ENCODE results near the gene LMNTD1. TPM values are rescaled to one million over a fixed set of nuclear protein-coding genes. Genes with fewer than 3 reads are reported as not detected.

Gene LMNTD1
- total RNA-seq, 1 donor from 2014 or later = not detected

GRCh38 chr12:25578411-25579143 is 25.5 kb upstream of the LMNTD1 start:
- H3K4me1 Mint-ChIP-seq = no peaks in the 10 kb centered on the region
- no peak for DNase-seq
- intact Hi-C loops (cut with micrococcal nuclease) = no loop called here
- H3K36me3 Mint-ChIP-seq (ENCODE audit: low read depth) = no peaks in the 10 kb centered on the region
- no peak overlapping the region for H3K4me3 Mint-ChIP-seq
- H3K27me3 Mint-ChIP-seq = peaks cover 4% of the 10 kb centered on the region
- H3K27ac Mint-ChIP-seq = no peak overlapping the region
- H3K9me3 Mint-ChIP-seq = peaks cover 7% of the 10 kb centered on the region

- Mint-ChIP-seq H3K9me3 (peaks cover 10% of the 10 kb centered on the region), H3K27me3 (peaks cover 7% of the 10 kb centered on the region)
These were observed 21.7 kb upstream of the LMNTD1 start for GRCh38 chr12:25574761-25575160.

GRCh38 chr12:25573346-25573745 is 20.3 kb upstream of the LMNTD1 start:
- Mint-ChIP-seq H3K27ac (no peak overlapping the region), H3K27me3 (peaks cover 7% of the 10 kb centered on the region), H3K4me1 (no peaks in the 10 kb centered on the region), H3K36me3 (ENCODE audit: low read depth) (no peaks in the 10 kb centered on the region), H3K4me3 (no peak overlapping the region), H3K9me3 (peaks cover 15% of the 10 kb centered on the region)
- no peak for DNase-seq
- intact Hi-C loops (cut with micrococcal nuclease) = no loop called here

More at GRCh38 chr12:25574761-25575160, 21.7 kb upstream of the LMNTD1 start:
- Mint-ChIP-seq H3K4me3 (no peak overlapping the region), H3K36me3 (ENCODE audit: low read depth) (no peaks in the 10 kb centered on the region), H3K27ac (no peak overlapping the region), H3K4me1 (no peaks in the 10 kb centered on the region)
- intact Hi-C loops (cut with micrococcal nuclease) = no loop called here
- no peak for DNase-seq

GRCh38 chr12:25570418-25570817 is 17.3 kb upstream of the LMNTD1 start:
- Mint-ChIP-seq H3K27ac (no peak overlapping the region), H3K4me3 (no peak overlapping the region), H3K9me3 (peaks cover 8% of the 10 kb centered on the region), H3K4me1 (no peaks in the 10 kb centered on the region), H3K36me3 (ENCODE audit: low read depth) (no peaks in the 10 kb centered on the region), H3K27me3 (peaks cover 3% of the 10 kb centered on the region)
- intact Hi-C loops (cut with micrococcal nuclease) = no loop called here
- DNase-seq = peak; percentile 24

GRCh38 chr12:25566202-25566949 is 13.3 kb upstream of the LMNTD1 start:
- no peaks in the 10 kb centered on the region for H3K36me3 Mint-ChIP-seq (ENCODE audit: low read depth)
- no peak overlapping the region for H3K4me3 Mint-ChIP-seq
- peaks cover 8% of the 10 kb centered on the region for H3K9me3 Mint-ChIP-seq
- H3K27ac Mint-ChIP-seq = no peak overlapping the region
- H3K4me1 Mint-ChIP-seq = no peaks in the 10 kb centered on the region
- no peak for DNase-seq
- intact Hi-C loops (cut with micrococcal nuclease) = no loop called here
- H3K27me3 Mint-ChIP-seq = peaks cover 7% of the 10 kb centered on the region

- peaks cover 10% of the 10 kb centered on the region for H3K27me3 Mint-ChIP-seq
- peaks cover 3% of the 10 kb centered on the region for H3K4me1 Mint-ChIP-seq
- H3K27ac Mint-ChIP-seq = no peak overlapping the region
- no peaks in the 10 kb centered on the region for H3K36me3 Mint-ChIP-seq (ENCODE audit: low read depth)
- peaks cover 3% of the 10 kb centered on the region for H3K9me3 Mint-ChIP-seq
- no peak overlapping the region for H3K4me3 Mint-ChIP-seq
- no peak for DNase-seq
- intact Hi-C loops (cut with micrococcal nuclease) = no loop called here
These were observed 5.5 kb upstream of the LMNTD1 start for GRCh38 chr12:25558586-25558985.

- DNase-seq = peak; percentile 66
- Mint-ChIP-seq H3K4me3 (no peak overlapping the region), H3K9me3 (peaks cover 3% of the 10 kb centered on the region), H3K27ac (no peak overlapping the region), H3K27me3 (peaks cover 10% of the 10 kb centered on the region), H3K36me3 (ENCODE audit: low read depth) (no peaks in the 10 kb centered on the region), H3K4me1 (peaks cover 3% of the 10 kb centered on the region)
- intact Hi-C loops (cut with micrococcal nuclease) = no loop called here
These were observed 4.8 kb upstream of the LMNTD1 start for GRCh38 chr12:25557830-25558436.

GRCh38 chr12:25556153-25556552 is 3.1 kb upstream of the LMNTD1 start:
- no peak overlapping the region for H3K4me3 Mint-ChIP-seq
- H3K9me3 Mint-ChIP-seq = peaks cover 3% of the 10 kb centered on the region
- peaks cover 4% of the 10 kb centered on the region for H3K27me3 Mint-ChIP-seq
- H3K4me1 Mint-ChIP-seq = peaks cover 3% of the 10 kb centered on the region
- intact Hi-C loops (cut with micrococcal nuclease) = no loop called here
- DNase-seq = no peak
- H3K36me3 Mint-ChIP-seq (ENCODE audit: low read depth) = no peaks in the 10 kb centered on the region
- no peak overlapping the region for H3K27ac Mint-ChIP-seq

GRCh38 chr12:25552681-25553080 is 402 bp downstream of the LMNTD1 start:
- Mint-ChIP-seq H3K4me3 (no peak overlapping the region), H3K27ac (no peak overlapping the region), H3K36me3 (ENCODE audit: low read depth) (no peaks in the 10 kb centered on the region), H3K4me1 (no peaks in the 10 kb centered on the region), H3K9me3 (peaks cover 3% of the 10 kb centered on the region), H3K27me3 (peaks cover 9% of the 10 kb centered on the region)
- intact Hi-C loops (cut with micrococcal nuclease) = no loop called here
- no peak for DNase-seq

GRCh38 chr12:25550186-25550585 is 2.9 kb downstream of the LMNTD1 start:
- H3K9me3 Mint-ChIP-seq = peaks cover 3% of the 10 kb centered on the region
- no peaks in the 10 kb centered on the region for H3K36me3 Mint-ChIP-seq (ENCODE audit: low read depth)
- H3K4me3 Mint-ChIP-seq = no peak overlapping the region
- no peak overlapping the region for H3K27ac Mint-ChIP-seq
- intact Hi-C loops (cut with micrococcal nuclease) = no loop called here
- H3K4me1 Mint-ChIP-seq = no peaks in the 10 kb centered on the region
- peaks cover 15% of the 10 kb centered on the region for H3K27me3 Mint-ChIP-seq
- no peak for DNase-seq

GRCh38 chr12:25549120-25549519 is 4.0 kb downstream of the LMNTD1 start:
- Mint-ChIP-seq H3K27me3 (peaks cover 15% of the 10 kb centered on the region), H3K4me1 (no peaks in the 10 kb centered on the region), H3K9me3 (no peaks in the 10 kb centered on the region), H3K27ac (no peak overlapping the region), H3K36me3 (ENCODE audit: low read depth) (no peaks in the 10 kb centered on the region), H3K4me3 (no peak overlapping the region)
- DNase-seq = no peak
- intact Hi-C loops (cut with micrococcal nuclease) = no loop called here

GRCh38 chr12:25546318-25546717 is 6.8 kb downstream of the LMNTD1 start:
- intact Hi-C loops (cut with micrococcal nuclease) = no loop called here
- DNase-seq = no peak
- Mint-ChIP-seq H3K36me3 (ENCODE audit: low read depth) (no peaks in the 10 kb centered on the region), H3K4me1 (no peaks in the 10 kb centered on the region), H3K4me3 (no peak overlapping the region), H3K27ac (no peak overlapping the region), H3K27me3 (peaks cover 17% of the 10 kb centered on the region), H3K9me3 (no peaks in the 10 kb centered on the region)

- H3K4me3 Mint-ChIP-seq = no peak overlapping the region
- intact Hi-C loops (cut with micrococcal nuclease) = no loop called here
- H3K36me3 Mint-ChIP-seq (ENCODE audit: low read depth) = no peaks in the 10 kb centered on the region
- no peak overlapping the region for H3K27ac Mint-ChIP-seq
- DNase-seq = no peak
- H3K27me3 Mint-ChIP-seq = peaks cover 4% of the 10 kb centered on the region
- H3K9me3 Mint-ChIP-seq = peaks cover 9% of the 10 kb centered on the region
- H3K4me1 Mint-ChIP-seq = no peaks in the 10 kb centered on the region
These were observed 19.9 kb downstream of the LMNTD1 start for GRCh38 chr12:25533150-25533549.

- no peak overlapping the region for H3K27ac Mint-ChIP-seq
- intact Hi-C loops (cut with micrococcal nuclease) = no loop called here
- H3K27me3 Mint-ChIP-seq = peaks cover 4% of the 10 kb centered on the region
- H3K4me3 Mint-ChIP-seq = no peak overlapping the region
- no peaks in the 10 kb centered on the region for H3K36me3 Mint-ChIP-seq (ENCODE audit: low read depth)
- peaks cover 9% of the 10 kb centered on the region for H3K9me3 Mint-ChIP-seq
- no peaks in the 10 kb centered on the region for H3K4me1 Mint-ChIP-seq
- no peak for DNase-seq
These were observed 21.5 kb downstream of the LMNTD1 start for GRCh38 chr12:25531502-25532052.

Data from activated CD4-positive, alpha-beta T cell treated with anti-CD3 and anti-CD28 coated beads, Interleukin-2, amount 10 ng/mL, durations not matched to agents 24 days and 14 days (primary cell).